Mucosa of descending colon (tissue), 3 donors: Measurements from ENCODE around the gene CCDC51. TPM values are rescaled to one million over a fixed set of nuclear protein-coding genes. Genes with fewer than 3 reads are reported as not detected.

Experiments
- ATAC-seq: fragments of 200-7000 bp; cut with Tn5 transposase; one replicate; pipeline ENCODE4 v1.9.1; 2020; ENCODE audit warnings: mild to moderate bottlenecking, moderate library complexity
- DNase-seq, 3 donors: peaks; one replicate each; pipeline ENCODE4 v3.0.0-alpha.2; 2020
- H3K36me3 ChIP-seq: fragments of 200-600 bp; one replicate; pipeline ENCODE4 v1.8.0; 2021; ENCODE audit warnings: low read depth, mild to moderate bottlenecking
- H3K4me1 ChIP-seq: fragments of 200-600 bp; one replicate; pipeline ENCODE4 v1.8.0; 2021; ENCODE audit warnings: low read depth, mild to moderate bottlenecking
- H3K4me3 ChIP-seq: fragments of 200-600 bp; one replicate; pipeline ENCODE4 v1.8.0; 2021; ENCODE audit warnings: mild to moderate bottlenecking
- H3K9me3 ChIP-seq: fragments of 200-600 bp; one replicate; pipeline ENCODE4 v1.8.0; 2021; ENCODE audit warnings: mild to moderate bottlenecking
- CTCF ChIP-seq: fragments of 200-600 bp; IDR thresholded peaks from one replicate; pipeline ENCODE4 v1.8.0; 2022; ENCODE audit warnings: antibody characterized with exemption, mild to moderate bottlenecking
- intact Hi-C, 2 donors: fragments of 100-400 bp; cut with DNase I in 1 of 2; cut with micrococcal nuclease in 1 of 2; formaldehyde crosslinking; loops; one replicate each; pipeline versions ENCODE4 v1.11.0 to v1.11.1; 2022; cut with DNase I, micrococcal nuclease
- total RNA-seq, 3 donors: library from RNA; stranded (reverse); fragmentation: NEBNext Ultra II Directional in 2 of 3; extraction: Animal tissue kit (Norgen Biotek cat#: 25700) in 2 of 3; gene quantifications; one replicate each; pipeline versions ENCODE4 v1.2.1 to v1.2.4, GENCODE V29; 2021 to 2023
- donor health status: DM: no; HTN: no; CAD: no; lungs with moderate emphysema.
- donor health status: DM: no; HTN: no; CAD: no.
- donor health status: DM: no; HTN: yes; CAD: no.

The CCDC51 gene
- total RNA-seq, 3 donors from 2014 or later, result 13.0 to 15.3 (median 14.8) TPM

- peaks cover 19% of the 10 kb centered on the region for H3K4me1 ChIP-seq
- no peaks in the 10 kb centered on the region for H3K36me3 ChIP-seq
- ATAC-seq, result no peak
Observed at GRCh38 chr3:48423883-48424695, 15.8 kb downstream of the CCDC51 start.

DNA sequence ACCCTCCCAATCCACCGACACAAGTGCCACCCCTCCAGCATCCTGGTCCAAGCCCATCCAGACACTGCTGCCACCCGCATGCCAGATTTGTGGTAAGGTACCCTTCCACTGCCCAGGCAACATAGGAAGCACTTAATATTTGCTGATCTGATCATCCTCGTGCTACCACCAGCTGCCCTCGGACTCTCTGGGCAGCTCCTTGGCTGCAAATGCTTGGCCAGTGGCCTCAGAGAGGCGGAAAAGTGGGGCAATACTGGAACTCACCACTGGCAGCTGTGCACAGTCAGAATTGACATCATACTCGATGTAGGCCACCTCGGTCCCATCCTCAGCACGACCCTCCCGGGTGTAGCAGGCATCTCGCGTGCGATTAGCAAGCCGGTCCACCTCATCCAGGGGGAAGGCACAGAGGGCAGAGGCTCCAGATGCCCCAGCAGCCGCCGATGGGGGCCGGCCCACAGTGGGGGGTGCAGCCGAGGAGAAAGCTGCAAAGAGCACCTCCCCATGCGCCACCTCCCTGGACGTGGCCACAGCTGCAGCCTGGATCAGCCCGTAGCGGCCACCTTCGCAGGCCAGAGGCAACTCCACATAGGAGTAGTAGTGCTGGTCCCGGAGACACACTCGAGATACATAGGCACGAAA is 16.6 kb downstream of the CCDC51 start:
- ATAC-seq, result no peak
- no peak for TF ChIP-seq CTCF
- Histone ChIP-seq H3K36me3 (no peaks in the 10 kb centered on the region), H3K4me1 (peaks cover 19% of the 10 kb centered on the region), H3K9me3 (no peaks in the 10 kb centered on the region), H3K4me3 (no peak overlapping the region)
- DNase-seq, result no peak
- intact Hi-C loops, result no loop called here

More at GRCh38 chr3:48423883-48424695, 15.8 kb downstream of the CCDC51 start:
- no peaks in the 10 kb centered on the region for H3K9me3 ChIP-seq
- DNase-seq, result no peak
- no peak for TF ChIP-seq CTCF
- intact Hi-C loops, result no loop called here
- H3K4me3 ChIP-seq, result no peak overlapping the region

GRCh38 chr3:48422681-48423080 is 17.2 kb downstream of the CCDC51 start:
- no peaks in the 10 kb centered on the region for H3K36me3 ChIP-seq
- DNase-seq (no peak), ATAC-seq (no peak)
- intact Hi-C loops, result no loop called here
- no peak overlapping the region for H3K4me3 ChIP-seq
- TF ChIP-seq CTCF, result no peak
- H3K9me3 ChIP-seq, result no peaks in the 10 kb centered on the region
- H3K4me1 ChIP-seq, result peaks cover 18% of the 10 kb centered on the region

- ATAC-seq (no peak), DNase-seq (no peak)
- Histone ChIP-seq H3K4me3 (no peak overlapping the region), H3K9me3 (no peaks in the 10 kb centered on the region), H3K36me3 (no peaks in the 10 kb centered on the region), H3K4me1 (peaks cover 14% of the 10 kb centered on the region)
- TF ChIP-seq CTCF, result no peak
- intact Hi-C loops, result no loop called here
Observed at GRCh38 chr3:48422272-48422671, 17.6 kb downstream of the CCDC51 start.

DNA sequence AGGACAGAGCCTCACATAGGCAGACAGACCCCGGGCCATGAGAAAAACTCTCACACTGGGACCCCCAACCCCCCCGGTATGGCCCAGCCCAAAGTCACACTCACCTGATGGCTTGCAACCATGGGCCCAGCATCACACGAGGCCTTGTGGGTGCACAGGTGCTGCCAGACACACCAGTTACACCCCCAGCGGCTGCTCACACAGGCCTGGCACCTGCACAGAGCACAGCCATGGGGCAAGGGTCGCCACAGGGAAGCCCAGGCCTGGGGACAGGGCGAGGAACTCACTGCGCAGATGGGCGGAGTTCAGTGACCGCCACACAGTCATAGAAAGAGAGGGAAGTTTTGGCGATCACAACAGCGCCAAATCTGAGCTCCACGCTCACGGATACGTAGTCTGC is 19.4 kb downstream of the CCDC51 start:
- ATAC-seq (no peak), DNase-seq (no peak)
- Histone ChIP-seq H3K9me3 (no peaks in the 10 kb centered on the region), H3K36me3 (no peaks in the 10 kb centered on the region), H3K4me3 (no peak overlapping the region), H3K4me1 (no peaks in the 10 kb centered on the region)
- intact Hi-C loops, result no loop called here
- TF ChIP-seq CTCF, result no peak
